ENCODE data around the gene ODAD3.

DNA sequence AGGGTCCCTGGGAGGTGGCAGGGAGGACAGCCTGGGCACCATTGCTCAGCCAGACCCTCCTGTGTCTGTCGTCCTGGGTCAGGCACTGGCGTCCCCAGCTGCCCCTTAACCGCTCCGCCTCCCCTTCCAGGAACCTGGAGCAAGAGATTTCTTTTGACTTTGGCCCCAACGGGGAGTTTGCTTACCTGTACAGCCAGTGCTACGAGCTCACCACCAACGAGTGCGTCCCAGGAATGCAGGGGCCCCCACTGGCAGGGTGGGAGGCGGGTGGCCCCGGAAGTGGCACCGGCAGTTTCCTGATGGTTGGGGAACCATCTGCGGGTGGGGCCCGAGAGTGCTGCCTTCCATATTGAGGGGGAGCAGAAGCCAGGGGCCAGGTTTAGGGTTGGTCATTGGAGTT lies 13.5 kb upstream of the ODAD3 start:
- TF ChIP-seq, protein P1, sequence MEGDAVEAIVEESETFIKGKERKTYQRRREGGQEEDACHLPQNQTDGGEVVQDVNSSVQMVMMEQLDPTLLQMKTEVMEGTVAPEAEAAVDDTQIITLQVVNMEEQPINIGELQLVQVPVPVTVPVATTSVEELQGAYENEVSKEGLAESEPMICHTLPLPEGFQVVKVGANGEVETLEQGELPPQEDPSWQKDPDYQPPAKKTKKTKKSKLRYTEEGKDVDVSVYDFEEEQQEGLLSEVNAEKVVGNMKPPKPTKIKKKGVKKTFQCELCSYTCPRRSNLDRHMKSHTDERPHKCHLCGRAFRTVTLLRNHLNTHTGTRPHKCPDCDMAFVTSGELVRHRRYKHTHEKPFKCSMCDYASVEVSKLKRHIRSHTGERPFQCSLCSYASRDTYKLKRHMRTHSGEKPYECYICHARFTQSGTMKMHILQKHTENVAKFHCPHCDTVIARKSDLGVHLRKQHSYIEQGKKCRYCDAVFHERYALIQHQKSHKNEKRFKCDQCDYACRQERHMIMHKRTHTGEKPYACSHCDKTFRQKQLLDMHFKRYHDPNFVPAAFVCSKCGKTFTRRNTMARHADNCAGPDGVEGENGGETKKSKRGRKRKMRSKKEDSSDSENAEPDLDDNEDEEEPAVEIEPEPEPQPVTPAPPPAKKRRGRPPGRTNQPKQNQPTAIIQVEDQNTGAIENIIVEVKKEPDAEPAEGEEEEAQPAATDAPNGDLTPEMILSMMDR (IDR thresholded peaks at IDR 0.05) = no peak
- no peak for TF ChIP-seq POLR2A (IDR thresholded peaks at IDR 0.05)

Measured in lower leg skin (tissue), 3 donors.